H1 (cell line): ENCODE data around the gene DBNDD1. TPM values are rescaled to one million over a fixed set of nuclear protein-coding genes. Genes with fewer than 3 reads are reported as not detected.

ENCODE experiments used
- CTCF ChIA-PET: fragments of 300-600 bp; sonication (Branson Sonifier 250); formaldehyde crosslinking; loops from one replicate; lab custom pipeline; 2021; ENCODE audit not compliant: partially characterized antibody; lab: Charles Lee
- POLR2A ChIA-PET: fragments of 300-600 bp; sonication (Branson Sonifier 250); formaldehyde crosslinking; loops from one replicate; lab custom pipeline; 2021; ENCODE audit warnings: inconsistent platforms; ENCODE audit not compliant: partially characterized antibody; lab: Charles Lee
- DNase-seq, 2 experiments: peaks; one replicate each; pipeline versions ENCODE4 v3.0.0 to v3.0.0-alpha.2; 2010 to 2022; ENCODE audit warnings: low spot score in 2 of 2, low read depth in 1 of 2, mixed read lengths in 1 of 2
- FAIRE-seq: peaks from 2 replicates; lab custom pipeline; 2011; peaks lifted over from hg19 to GRCh38; lab: Jason Lieb, UNC
- H2AFZ ChIP-seq: 2 replicates; pipeline ENCODE4 v1.8.1; 2012; ENCODE audit warnings: low read length, inconsistent platforms
- H2AK5ac ChIP-seq: 2 replicates; pipeline ENCODE4 v1.6.1; 2013; ENCODE audit warnings: low read depth, low read length
- H2BK120ac ChIP-seq: replicated peaks from 2 replicates; pipeline ENCODE3; 2013; ENCODE audit warnings: low read depth, low read length, inconsistent platforms
- H2BK12ac ChIP-seq: 2 replicates; pipeline ENCODE4 v1.6.1; 2013; ENCODE audit warnings: low read depth, low read length
- H2BK15ac ChIP-seq: 2 replicates; pipeline ENCODE4 v1.6.1; 2013; ENCODE audit warnings: low read length
- H2BK20ac ChIP-seq: 2 replicates; pipeline ENCODE4 v1.6.1; 2013; ENCODE audit warnings: low read length
- H2BK5ac ChIP-seq: 2 replicates; pipeline ENCODE4 v1.6.1; 2013; ENCODE audit warnings: low read depth, low read length
- H3K14ac ChIP-seq: 2 replicates; pipeline ENCODE4 v1.6.1; 2013; ENCODE audit warnings: inconsistent platforms; ENCODE audit not compliant: insufficient read length
- H3K18ac ChIP-seq: 2 replicates; pipeline ENCODE4 v1.6.1; 2013; ENCODE audit warnings: low read length; ENCODE audit errors: extremely low read depth
- H3K23ac ChIP-seq: 2 replicates; pipeline ENCODE4 v1.6.1; 2013; ENCODE audit warnings: inconsistent platforms; ENCODE audit not compliant: insufficient read length
- H3K23me2 ChIP-seq: 2 replicates; pipeline ENCODE4 v1.6.1; 2013; ENCODE audit warnings: low read depth, low read length
- H3K27ac ChIP-seq: 2 replicates; pipeline ENCODE4 v1.6.1; 2011; ENCODE audit warnings: low read depth, low read length, inconsistent platforms
- H3K27me3 ChIP-seq, 4 experiments: replicated peaks in 1 of 4; 1 replicate in 1 of 4; 2 replicates in 3 of 4; pipeline versions ENCODE4 v1.6.1 to v1.8.1; 2011 to 2013; ENCODE audit warnings: low read length in 3 of 4, mild to moderate bottlenecking in 3 of 4, inconsistent platforms in 2 of 4, mixed read lengths in 2 of 4, moderate library complexity in 1 of 4; ENCODE audit not compliant: control insufficient read depth in 3 of 4, insufficient read depth in 3 of 4; ENCODE audit errors: extremely low read depth in 1 of 4
- H3K36me3 ChIP-seq, 4 experiments: 2 replicates each; pipeline versions ENCODE4 v1.6.1 to v1.8.1; 2011 to 2013; ENCODE audit warnings: mild to moderate bottlenecking in 4 of 4, low read length in 3 of 4, moderate library complexity in 2 of 4, control low read depth in 1 of 4, inconsistent platforms in 1 of 4; ENCODE audit not compliant: insufficient read depth in 4 of 4, control insufficient read depth in 2 of 4
- H3K4ac ChIP-seq: replicated peaks from 2 replicates; pipeline ENCODE3; 2013; ENCODE audit warnings: low read length, low read depth, mixed read lengths, inconsistent platforms; ENCODE audit not compliant: insufficient read length
- H3K4me1 ChIP-seq, 4 experiments: replicated peaks in 1 of 4; 1 replicate in 1 of 4; 2 replicates in 3 of 4; pipeline versions ENCODE4 v1.6.1 to v1.8.1; 2011 to 2013; ENCODE audit warnings: low read length in 3 of 4, inconsistent platforms in 2 of 4, mixed read lengths in 1 of 4; ENCODE audit not compliant: insufficient read depth in 4 of 4, control insufficient read depth in 3 of 4
- H3K4me2 ChIP-seq, 2 experiments: 2 replicates each; pipeline versions ENCODE4 v1.6.1 to v1.8.1; 2011 to 2013; ENCODE audit warnings: low read depth in 2 of 2, low read length in 2 of 2, control low read depth in 1 of 2, inconsistent platforms in 1 of 2, mild to moderate bottlenecking in 1 of 2; ENCODE audit not compliant: insufficient read depth in 1 of 2
- H3K4me3 ChIP-seq, 4 experiments: fragments of 200-600, 300-600 bp in 1 of 4; sonication (generic), shearing (Covaris generic), sonication (Bioruptor Twin) in 1 of 4; 2 replicates each; pipeline versions ENCODE4 v1.5.1 to v1.8.1; 2011 to 2016; ENCODE audit warnings: low read length in 4 of 4, low read depth in 3 of 4, control low read depth in 2 of 4, inconsistent platforms in 2 of 4, mild to moderate bottlenecking in 2 of 4, mixed read lengths in 1 of 4, moderate library complexity in 1 of 4; ENCODE audit not compliant: insufficient read depth in 2 of 4; ENCODE audit errors: extremely low read depth in 1 of 4
- H3K56ac ChIP-seq: replicated peaks from 2 replicates; pipeline ENCODE3; 2013; ENCODE audit warnings: low read depth, mild to moderate bottlenecking, mixed read lengths, low read length, inconsistent platforms; ENCODE audit not compliant: insufficient read length
- H3K79me1 ChIP-seq: 2 replicates; pipeline ENCODE4 v1.6.1; 2013; ENCODE audit warnings: low read depth, low read length, control low read depth
- H3K79me2 ChIP-seq, 2 experiments: 2 replicates each; pipeline versions ENCODE4 v1.6.1 to v1.8.1; 2012 to 2013; ENCODE audit warnings: low read length in 2 of 2, mild to moderate bottlenecking in 2 of 2, inconsistent platforms in 1 of 2; ENCODE audit not compliant: insufficient read depth in 2 of 2, control insufficient read depth in 1 of 2
- H3K9ac ChIP-seq, 4 experiments: replicated peaks in 1 of 4; 1 replicate in 1 of 4; 2 replicates in 3 of 4; pipeline versions ENCODE4 v1.6.1 to v1.8.1; 2011 to 2013; ENCODE audit warnings: low read depth in 3 of 4, low read length in 3 of 4, control low read depth in 2 of 4, mild to moderate bottlenecking in 2 of 4, moderate library complexity in 2 of 4, inconsistent platforms in 1 of 4; ENCODE audit errors: extremely low read depth in 1 of 4
- H3K9me3 ChIP-seq, 2 experiments: 2 replicates each; pipeline versions ENCODE4 v1.6.1 to v1.8.1; 2012 to 2013; ENCODE audit warnings: mild to moderate bottlenecking in 2 of 2, moderate library complexity in 2 of 2, control low read depth in 1 of 2, inconsistent platforms in 1 of 2, low read depth in 1 of 2, low read length in 1 of 2, mixed read lengths in 1 of 2; ENCODE audit not compliant: insufficient read depth in 2 of 2
- H4K20me1 ChIP-seq, 2 experiments: replicated peaks in 1 of 2; 2 replicates each; pipeline versions ENCODE3 to v1.8.1; 2011 to 2013; ENCODE audit warnings: inconsistent platforms in 2 of 2, low read length in 2 of 2, mild to moderate bottlenecking in 1 of 2; ENCODE audit not compliant: insufficient read depth in 2 of 2, control insufficient read depth in 1 of 2
- H4K5ac ChIP-seq: 2 replicates; pipeline ENCODE4 v1.6.1; 2013; ENCODE audit warnings: low read length, low read depth, mixed read lengths, inconsistent platforms; ENCODE audit not compliant: insufficient read length
- H4K8ac ChIP-seq: 2 replicates; pipeline ENCODE4 v1.8.0; 2013; ENCODE audit warnings: mild to moderate bottlenecking, moderate library complexity, low read length, inconsistent platforms; ENCODE audit not compliant: insufficient read depth; ENCODE audit errors: extremely low read depth
- H4K91ac ChIP-seq: replicated peaks from 2 replicates; pipeline ENCODE3; 2013; ENCODE audit warnings: low read length, mixed read lengths, inconsistent platforms; ENCODE audit not compliant: insufficient read length
- WGBS, 2 experiments: shearing (Covaris generic) in 1 of 2; methylation state at CpG; one replicate each; pipeline versions ENCODE4 v1.1.6 to v1.1.7; 2013 to 2015; ENCODE audit warnings: low lambda C conversion rate in 2 of 2, mixed read lengths in 2 of 2, inconsistent platforms in 1 of 2, low coverage in 1 of 2, missing lambda C conversion rate in 1 of 2; ENCODE audit not compliant: insufficient replicate concordance in 2 of 2, insufficient coverage in 1 of 2, insufficient read length in 1 of 2; ENCODE audit errors: extremely low coverage in 1 of 2, missing lambda C conversion rate in 1 of 2; 5-methylcytosine and 5-hydroxymethylcytosine counted together
- polyA plus RNA-seq, 7 experiments: library from polyadenylated mRNA; depleted of rRNA in 3 of 7; stranded (reverse) in 5 of 7; unstranded in 2 of 7; fragments of >200 nt in 5 of 7; fragments of 200-250 nt in 2 of 7; gene quantifications; 1 replicate in 5 of 7; 2 replicates in 1 of 7; 4 replicates in 1 of 7; pipeline versions ENCODE4 v1.2.1 to v1.2.3, GENCODE V29; 2011 to 2013; ENCODE audit warnings: missing spikeins in 2 of 7, mixed read lengths in 2 of 7
- total RNA-seq: library from RNA; stranded (reverse); fragmentation: NEBNext Ultra II Directional; extraction: Animal tissue kit (Norgen Biotek cat#: 25700); gene quantifications from 2 replicates; pipeline ENCODE4 v1.2.1, GENCODE V29; 2021

The DBNDD1 gene
- total and polyA plus RNA-seq, 2 of the 8 experiments (the other 6 are each of a cell fraction or from before 2014, with no cell fraction given), result 69.9 to 92.6 TPM

DNA sequence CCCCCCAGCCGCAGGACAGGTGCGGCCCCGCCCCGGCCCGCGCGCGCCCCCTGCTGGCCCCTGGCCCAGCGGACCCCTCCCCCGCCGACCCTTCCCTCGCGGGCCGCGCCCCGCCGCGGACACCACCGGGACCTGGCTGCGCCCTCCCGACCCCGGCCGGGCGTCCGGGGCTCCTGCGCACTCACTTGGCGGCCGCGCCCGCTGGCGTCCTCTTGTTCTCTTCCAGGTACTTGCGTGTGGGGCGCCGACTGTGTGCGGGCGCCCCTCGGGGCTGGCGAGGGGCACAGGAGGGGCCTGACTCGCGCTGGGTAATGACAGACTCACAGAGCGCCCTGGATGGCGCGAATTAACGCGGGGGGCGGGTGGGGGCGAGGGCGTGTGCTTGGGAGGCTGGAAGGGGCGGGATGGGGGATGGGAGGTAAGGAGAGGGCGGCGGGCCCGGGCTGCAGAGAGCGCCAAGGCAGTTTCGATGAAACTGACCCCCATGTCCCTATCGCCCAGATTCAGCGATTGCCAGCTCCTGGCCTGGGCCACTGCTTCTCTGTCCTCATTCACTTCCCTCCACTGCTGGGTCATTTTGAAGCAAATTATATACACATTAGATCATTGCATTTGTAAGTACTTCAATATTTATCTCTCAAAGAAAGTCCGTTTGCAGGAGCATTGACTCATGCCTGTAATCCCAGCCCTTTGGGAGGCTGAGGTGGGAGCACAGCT is 445 bp upstream of the DBNDD1 start:
- H3K23ac ChIP-seq, result no peak overlapping the region
- POLR2A ChIA-PET, result interaction anchor here (0.6 to 12.1 kb wide), 14 partner anchors 8 to 315 kb away, joined by 3 to 81 read pairs (median 8); partner anchors contain the start of genes MC1R and TUBB3
- peak overlapping the region; percentile 40 to 85 (median 65) for H3K4me3 ChIP-seq
- H3K27me3 ChIP-seq, result no peaks in the 10 kb centered on the region; a peak in 2 of 7 replicates
- no peaks in the 10 kb centered on the region for H3K9me3 ChIP-seq
- H3K4me1 ChIP-seq, result peaks cover 8 to 12% (median 8%) of the 10 kb centered on the region in 4 experiments; a peak in 6 of 7 replicates
- CTCF ChIA-PET, result interaction anchor here (0.6 to 2.0 kb wide), 6 partner anchors 18 to 305 kb away, joined by 3 to 6 read pairs (median 4); partner anchors contain the start of genes MC1R and TUBB3
- no peak overlapping the region for H3K4ac ChIP-seq
- H2BK5ac ChIP-seq, result peak overlapping the region; percentile 71
- peak overlapping the region; percentile 86; the same call in 1 of the 2 replicates for H2BK12ac ChIP-seq
- peak overlapping the region; percentile 75 to 94 for H3K4me2 ChIP-seq
- H3K18ac ChIP-seq, result peak overlapping the region; percentile 71; the same call in 1 of the 2 replicates
- H3K79me2 ChIP-seq, result peaks cover 0 to 12% of the 10 kb centered on the region in 2 experiments; a peak in 2 of 4 replicates
- H2BK120ac ChIP-seq, result peak overlapping the region; percentile 70
- peak overlapping the region; percentile 61; the same call in 1 of the 2 replicates for H3K27ac ChIP-seq
- peak overlapping the region; percentile 96; the same call in 1 of the 2 replicates for H4K8ac ChIP-seq
- 6% methylated on average over 11 of the region's 57 CpGs; no CpG with 5 or more reads in 1 of the 2 experiments for WGBS, 2 experiments
- H2BK20ac ChIP-seq, result 0 out of 2 replicates have a peak overlapping the region, but pooled peaks have one; percentile 21
- no peak overlapping the region for H2AFZ ChIP-seq
- DNase-seq (peak in 1 of 2 experiments; percentile 85), FAIRE-seq (no peak)
- H3K79me1 ChIP-seq, result peaks cover 8% of the 10 kb centered on the region
- H2AK5ac ChIP-seq, result peak overlapping the region; percentile 79; the same call in 1 of the 2 replicates
- H2BK15ac ChIP-seq, result no peak overlapping the region
- H3K56ac ChIP-seq, result peak overlapping the region; percentile 93
- peak overlapping the region; percentile 52 for H4K91ac ChIP-seq
- H3K36me3 ChIP-seq, result peaks cover 0 to 6% (median 3%) of the 10 kb centered on the region in 4 experiments; a peak in 3 of 8 replicates
- peaks cover 9% of the 10 kb centered on the region; the same call in 1 of the 2 replicates for H3K23me2 ChIP-seq
- peak overlapping the region; percentile 67 to 89 (median 70) for H3K9ac ChIP-seq
- peaks cover 8 to 16% of the 10 kb centered on the region in 2 experiments for H4K20me1 ChIP-seq
- peak overlapping the region; percentile 68 for H3K14ac ChIP-seq
- H4K5ac ChIP-seq, result peak overlapping the region; percentile 34
